ENCODE data around the gene ZNF688. TPM values are rescaled to one million over a fixed set of nuclear protein-coding genes. Genes with fewer than 3 reads are reported as not detected.
"Not testable (repeated sequence)": the region's sequence is repeated elsewhere in the genome, so short reads cannot be mapped to it uniquely, and the experiment has no call there.

The ZNF688 gene
- total RNA-seq, 1 experiment from 2014 or later, result 11.8 TPM

- DNase-seq, result no peak
- TF ChIP-seq CTCF (IDR thresholded peaks at IDR 0.05; ENCODE audit: unreplicated experiment), result no peak
- Mint-ChIP-seq H3K36me3 (ENCODE audit: insufficient read depth, unreplicated experiment) (peaks cover 12% of the 10 kb centered on the region), H3K27me3 (ENCODE audit: unreplicated experiment) (no peaks in the 10 kb centered on the region), H3K9me3 (ENCODE audit: low read depth, unreplicated experiment) (no peaks in the 10 kb centered on the region), H3K27ac (ENCODE audit: unreplicated experiment) (no peak overlapping the region), H3K4me3 (ENCODE audit: low read depth, unreplicated experiment) (no peak overlapping the region), H3K4me1 (ENCODE audit: low read depth, unreplicated experiment) (no peaks in the 10 kb centered on the region)
- CTCF ChIA-PET, result no interaction called here
- intact Hi-C loops (cut with micrococcal nuclease; ENCODE audit: unreplicated experiment), result no loop called here
- no TSS peak for BruUV-seq (replicated peaks)
Observed at GRCh38 chr16:30592871-30593270, 21.4 kb upstream of the ZNF688 start.

GRCh38 chr16:30590869-30591268, 19.4 kb upstream of the ZNF688 start:
- H3K36me3 Mint-ChIP-seq (ENCODE audit: insufficient read depth, unreplicated experiment), result peaks cover 22% of the 10 kb centered on the region
- H3K4me3 Mint-ChIP-seq (ENCODE audit: low read depth, unreplicated experiment); BruUV-seq (replicated peaks); DNase-seq; H3K4me1 Mint-ChIP-seq (ENCODE audit: low read depth, unreplicated experiment); H3K27me3 Mint-ChIP-seq (ENCODE audit: unreplicated experiment); H3K9me3 Mint-ChIP-seq (ENCODE audit: low read depth, unreplicated experiment); H3K27ac Mint-ChIP-seq (ENCODE audit: unreplicated experiment); intact Hi-C loops (cut with micrococcal nuclease; ENCODE audit: unreplicated experiment): not testable (repeated sequence)
- CTCF ChIA-PET, result interaction anchor here (0.7 kb wide), 1 partner anchor 705 kb away, joined by 3 read pairs; no protein-coding TSS in a partner anchor

DNA sequence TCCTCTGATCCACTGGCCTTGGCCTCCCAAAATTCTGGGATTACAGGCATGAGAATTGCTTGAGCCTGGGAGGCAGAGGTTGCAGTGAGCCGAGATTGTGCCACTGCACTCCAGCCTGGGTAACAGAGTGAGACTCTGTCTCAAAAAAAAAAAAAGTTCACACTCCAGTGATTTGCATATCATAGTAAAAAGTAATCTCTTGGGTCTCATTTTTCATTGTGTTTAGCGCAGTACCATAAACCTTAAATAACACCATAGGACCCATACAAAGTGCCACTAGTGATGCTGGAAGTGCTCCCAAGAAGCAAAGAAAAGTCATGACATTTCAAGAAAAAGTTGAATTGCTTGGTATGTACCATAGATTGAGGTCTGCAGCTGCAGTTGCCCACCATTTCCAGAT, 18.1 kb upstream of the ZNF688 start:
- CTCF ChIA-PET; BruUV-seq (replicated peaks); DNase-seq; H3K27ac Mint-ChIP-seq (ENCODE audit: unreplicated experiment); H3K27me3 Mint-ChIP-seq (ENCODE audit: unreplicated experiment); H3K9me3 Mint-ChIP-seq (ENCODE audit: low read depth, unreplicated experiment); H3K4me3 Mint-ChIP-seq (ENCODE audit: low read depth, unreplicated experiment); H3K4me1 Mint-ChIP-seq (ENCODE audit: low read depth, unreplicated experiment): not testable (repeated sequence)
- intact Hi-C loops (cut with micrococcal nuclease; ENCODE audit: unreplicated experiment), result loop anchor here (10.0 kb wide), 1 partner anchor 155 kb away; the partner anchor contains the start of gene DCTPP1
- H3K36me3 Mint-ChIP-seq (ENCODE audit: insufficient read depth, unreplicated experiment), result peaks cover 35% of the 10 kb centered on the region

DNA sequence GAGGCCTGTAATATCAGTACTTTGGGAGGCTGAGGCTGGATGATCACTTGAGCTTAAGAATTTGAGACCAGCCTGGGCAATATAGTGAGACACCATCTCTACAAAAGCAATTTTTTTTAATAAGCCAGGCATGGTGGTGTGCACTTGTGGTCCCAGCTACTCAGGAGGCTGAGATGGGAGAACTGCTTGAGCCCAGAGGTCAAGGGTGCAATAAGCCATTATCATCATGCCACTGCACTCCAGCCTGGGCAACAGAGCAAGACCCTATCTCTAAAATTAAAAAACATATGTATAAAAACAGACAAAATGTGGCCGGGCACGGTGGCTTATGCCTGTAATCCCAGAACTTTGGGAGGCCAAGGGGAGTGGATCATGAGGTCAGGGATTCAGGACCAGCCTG, 17.1 kb upstream of the ZNF688 start:
- no peaks in the 10 kb centered on the region for H3K4me1 Mint-ChIP-seq (ENCODE audit: low read depth, unreplicated experiment)
- peaks cover 43% of the 10 kb centered on the region for H3K36me3 Mint-ChIP-seq (ENCODE audit: insufficient read depth, unreplicated experiment)
- H3K27me3 Mint-ChIP-seq (ENCODE audit: unreplicated experiment), result no peaks in the 10 kb centered on the region
- CTCF ChIA-PET, result interaction anchor here (0.6 to 0.7 kb wide), 2 partner anchors 62 to 217 kb away, joined by 3 read pairs; no protein-coding TSS in a partner anchor
- intact Hi-C loops (cut with micrococcal nuclease; ENCODE audit: unreplicated experiment), result loop anchor here (10.0 kb wide), 1 partner anchor 154 kb away; the partner anchor contains the start of gene DCTPP1
- DNase-seq, result no peak
- no TSS peak for BruUV-seq (replicated peaks)
- no peak overlapping the region for H3K4me3 Mint-ChIP-seq (ENCODE audit: low read depth, unreplicated experiment)
- no peaks in the 10 kb centered on the region for H3K9me3 Mint-ChIP-seq (ENCODE audit: low read depth, unreplicated experiment)
- TF ChIP-seq CTCF (IDR thresholded peaks at IDR 0.05; ENCODE audit: unreplicated experiment), result no peak
- H3K27ac Mint-ChIP-seq (ENCODE audit: unreplicated experiment), result no peak overlapping the region

GRCh38 chr16:30585400-30586191, 14.1 kb upstream of the ZNF688 start, which contains the start of gene ZNF785:
ZNF785 (minus strand) TSS chr16:30585697; CDS start chr16:30585611, 86 bp downstream.
- DNase-seq, result peak; percentile 98
- Mint-ChIP-seq H3K4me1 (ENCODE audit: low read depth, unreplicated experiment) (no peaks in the 10 kb centered on the region), H3K36me3 (ENCODE audit: insufficient read depth, unreplicated experiment) (peaks cover 68% of the 10 kb centered on the region), H3K27ac (ENCODE audit: unreplicated experiment) (peak within 1 kb of the TSS; percentile 91), H3K27me3 (ENCODE audit: unreplicated experiment) (no peaks in the 10 kb centered on the region), H3K4me3 (ENCODE audit: low read depth, unreplicated experiment) (peak within 1 kb of the TSS; percentile 86), H3K9me3 (ENCODE audit: low read depth, unreplicated experiment) (no peaks in the 10 kb centered on the region)
- intact Hi-C loops (cut with micrococcal nuclease; ENCODE audit: unreplicated experiment), result loop anchor here (1.0 to 10.0 kb wide), 2 partner anchors 13 to 151 kb away; partner anchors contain the start of gene DCTPP1
- CTCF ChIA-PET, result interaction anchor here (0.6 to 2.2 kb wide), 8 partner anchors 14 to 305 kb away, joined by 3 to 10 read pairs (median 4); partner anchors contain the start of genes DCTPP1 and ZNF688
- BruUV-seq (replicated peaks), result TSS peak; percentile 67
- peak; percentile 36 for TF ChIP-seq CTCF (IDR thresholded peaks at IDR 0.05; ENCODE audit: unreplicated experiment)

Data from Calu3 (cell line).